T-cell (primary cell): ENCODE results near the gene HSPA4L. TPM values are rescaled to one million over a fixed set of nuclear protein-coding genes. Genes with fewer than 3 reads are reported as not detected.

Source experiments
- ATAC-seq, 4 experiments: fragments of 200-7000 bp in 3 of 4; fragments of 150-1000 bp in 1 of 4; cut with Tn5 transposase; replicated peaks in 1 of 4; 1 replicate in 3 of 4; 2 replicates in 1 of 4; pipeline ENCODE4 v1.10.0; 2021; ENCODE audit warnings: moderate library complexity in 3 of 4, mild to moderate bottlenecking in 2 of 4, moderate number of reproducible peaks in 1 of 4
- CTCF ChIA-PET, 2 donors: fragments of 300-600 bp; sonication (Branson Sonifier 250); formaldehyde crosslinking; loops; one replicate each; lab custom pipeline; 2022; ENCODE audit warnings: antibody characterized with exemption in 2 of 2; lab: Charles Lee
- POLR2A ChIA-PET, 2 donors: fragments of 300-600 bp; sonication (Branson Sonifier 250); formaldehyde crosslinking; loops; one replicate each; lab custom pipeline; 2022; ENCODE audit warnings: antibody characterized with exemption in 2 of 2; lab: Charles Lee
- DNase-seq, 35 experiments: peaks; one replicate each; pipeline versions ENCODE4 v3.0.0 to v3.0.0-alpha.2; 2013 to 2023
- H3K27ac ChIP-seq: one replicate; pipeline ENCODE4 v1.5.1; 2013; ENCODE audit warnings: low read length
- H3K27me3 ChIP-seq, 2 experiments: replicated peaks in 1 of 2; 1 replicate in 1 of 2; 2 replicates in 1 of 2; pipeline versions ENCODE4 v1.6.1 to v1.7.0; 2013; ENCODE audit warnings: low read length in 1 of 2, mixed read lengths in 1 of 2; ENCODE audit not compliant: control insufficient read depth in 2 of 2, insufficient read depth in 2 of 2; ENCODE audit errors: extremely low read depth in 1 of 2
- H3K36me3 ChIP-seq, 2 donors: 1 replicate in 1 of 2; 2 replicates in 1 of 2; pipeline versions ENCODE4 v1.6.1 to v1.7.0; 2013; ENCODE audit warnings: low read length in 1 of 2; ENCODE audit not compliant: control insufficient read depth in 2 of 2, insufficient read depth in 1 of 2; ENCODE audit errors: extremely low read depth in 1 of 2
- H3K4me1 ChIP-seq, 2 experiments: 1 replicate in 1 of 2; 2 replicates in 1 of 2; pipeline versions ENCODE4 v1.6.1 to v1.7.0; 2013; ENCODE audit warnings: low read length in 2 of 2, mixed read lengths in 1 of 2; ENCODE audit not compliant: insufficient read depth in 2 of 2, control insufficient read depth in 1 of 2; ENCODE audit errors: extremely low read depth in 1 of 2
- H3K4me3 ChIP-seq, 2 donors: 1 replicate in 1 of 2; 2 replicates in 1 of 2; pipeline versions ENCODE4 v1.5.1 to v1.7.0; 2013; ENCODE audit warnings: mild to moderate bottlenecking in 2 of 2, low read length in 1 of 2, moderate library complexity in 1 of 2; ENCODE audit not compliant: control insufficient read depth in 1 of 2; ENCODE audit errors: extremely low read depth in 1 of 2
- H3K9me3 ChIP-seq: 2 replicates; pipeline ENCODE4 v1.7.0; 2013
- H3K27ac Mint-ChIP-seq, 2 donors: one replicate each; pipeline ENCODE4 v1.8.0; 2020 to 2021; ENCODE audit warnings: mild to moderate bottlenecking in 2 of 2, mixed read lengths in 2 of 2
- H3K27me3 Mint-ChIP-seq, 2 donors: one replicate each; pipeline ENCODE4 v1.8.0; 2021 to 2022; ENCODE audit warnings: mixed read lengths in 2 of 2
- H3K36me3 Mint-ChIP-seq: one replicate; pipeline ENCODE4 v1.8.0; 2021; ENCODE audit warnings: mixed read lengths
- H3K4me1 Mint-ChIP-seq, 3 donors: one replicate each; pipeline ENCODE4 v1.8.0; 2020 to 2022; ENCODE audit warnings: mixed read lengths in 3 of 3, mild to moderate bottlenecking in 1 of 3
- H3K4me3 Mint-ChIP-seq, 3 donors: one replicate each; pipeline ENCODE4 v1.8.0; 2020 to 2022; ENCODE audit warnings: mild to moderate bottlenecking in 3 of 3, mixed read lengths in 3 of 3, moderate library complexity in 3 of 3
- H3K9me3 Mint-ChIP-seq, 3 donors: one replicate each; pipeline ENCODE4 v1.8.0; 2020 to 2022; ENCODE audit warnings: mixed read lengths in 3 of 3
- WGBS: methylation state at CpG from one replicate; pipeline ENCODE4 v1.1.5; 2013; ENCODE audit warnings: missing lambda C conversion rate; ENCODE audit not compliant: insufficient coverage; 5-methylcytosine and 5-hydroxymethylcytosine counted together
- total RNA-seq, 35 experiments: library from RNA in 6 of 35; stranded (reverse) in 6 of 35; fragments of 120-200 nt in 1 of 35; gene quantifications; one replicate each; pipeline versions ENCODE4 v1.2.1 to v1.2.4 and lab custom pipeline; 2013 to 2026

Gene HSPA4L
- total RNA-seq, 5 donors from 2014 or later (not counting 1 experiment from before 2014, with no cell fraction given), result 0.09 to 0.22 (median 0.16) TPM; not detected in 2

DNA sequence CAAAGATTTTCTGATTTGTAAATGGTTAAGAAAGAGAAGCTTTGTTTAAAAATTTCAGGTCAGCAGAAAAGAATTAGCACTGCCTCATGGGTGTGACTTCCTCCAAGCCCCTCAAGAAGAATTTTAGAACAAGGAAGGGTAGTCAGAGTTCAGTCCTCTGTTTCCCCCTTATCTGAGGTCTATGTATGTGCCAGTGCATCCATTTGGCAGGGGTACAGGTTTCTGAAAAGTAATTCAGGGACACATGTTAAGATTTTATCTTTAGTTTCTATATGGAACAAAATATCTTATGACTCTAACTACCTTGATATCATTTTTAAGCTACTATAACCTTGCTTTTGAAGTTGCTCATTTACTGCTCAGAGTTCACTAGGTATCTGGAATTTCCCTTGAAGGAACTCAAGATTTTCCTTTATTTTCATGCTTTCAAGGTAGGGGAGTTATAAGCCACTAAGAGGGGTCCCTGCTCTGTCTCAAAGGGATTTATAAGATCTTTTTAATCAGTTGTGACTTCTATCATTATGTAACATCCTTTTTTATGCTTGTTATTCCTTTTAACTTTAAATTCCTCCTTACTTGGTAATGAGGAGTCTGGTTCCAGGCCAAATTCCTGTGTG is 74.2 kb downstream of the HSPA4L start:
- peaks cover 3% of the 10 kb centered on the region for H3K9me3 ChIP-seq
- H3K9me3 Mint-ChIP-seq, result peaks cover 20 to 51% (median 40%) of the 10 kb centered on the region in 3 donors
- H3K27me3 ChIP-seq, result no peaks in the 10 kb centered on the region
- ChIA-PET CTCF (no interaction called here), POLR2A (no interaction called here)
- H3K4me1 ChIP-seq, result no peaks in the 10 kb centered on the region
- no peak overlapping the region for H3K27ac Mint-ChIP-seq
- H3K36me3 ChIP-seq, result no peaks in the 10 kb centered on the region
- no peaks in the 10 kb centered on the region for H3K27me3 Mint-ChIP-seq
- no peak for ATAC-seq
- no peak overlapping the region for H3K4me3 ChIP-seq
- no peak for DNase-seq
- peaks cover 57% of the 10 kb centered on the region for H3K36me3 Mint-ChIP-seq
- peaks cover 0 to 8% (median 2%) of the 10 kb centered on the region in 3 donors for H3K4me1 Mint-ChIP-seq
- H3K27ac ChIP-seq, result no peak overlapping the region
- H3K4me3 Mint-ChIP-seq, result no peak overlapping the region

DNA sequence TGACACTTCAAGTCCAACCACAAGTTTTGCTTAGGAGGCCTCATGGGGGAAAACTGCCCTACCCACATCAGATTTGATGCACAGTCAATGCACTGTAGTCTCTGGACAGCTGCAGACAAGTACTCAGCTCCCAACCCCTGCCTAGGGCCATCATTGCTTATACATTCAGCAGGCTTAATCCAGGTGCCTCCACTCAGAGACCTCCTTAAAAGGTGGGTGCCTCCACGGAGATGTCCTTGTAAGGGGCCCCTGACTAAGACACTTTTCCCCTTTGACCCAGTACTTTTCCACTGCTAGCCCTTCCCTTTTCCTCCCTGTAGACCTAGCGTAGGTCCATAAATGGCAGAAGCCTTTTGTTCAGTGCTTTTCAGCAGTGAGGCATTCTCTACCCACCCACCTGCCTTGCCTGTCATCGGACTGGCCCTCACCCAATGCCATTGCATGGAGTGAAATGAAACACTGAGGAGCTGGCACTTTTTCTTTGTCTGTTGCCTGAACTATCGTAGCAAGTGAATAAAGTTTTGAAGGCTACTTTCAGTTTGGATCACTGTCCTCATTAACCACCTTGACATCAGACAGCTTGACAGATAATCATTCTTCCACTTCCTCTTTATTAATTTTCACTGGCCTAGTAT is 74.8 kb downstream of the HSPA4L start:
- WGBS, result 94% methylated on average over 3 of the region's 4 CpGs
- H3K4me1 Mint-ChIP-seq, result peaks cover 0 to 8% (median 2%) of the 10 kb centered on the region in 3 donors
- H3K27me3 Mint-ChIP-seq, result no peaks in the 10 kb centered on the region
- Histone ChIP-seq H3K9me3 (peaks cover 3% of the 10 kb centered on the region), H3K27ac (no peak overlapping the region), H3K27me3 (no peaks in the 10 kb centered on the region), H3K36me3 (no peaks in the 10 kb centered on the region), H3K4me3 (no peak overlapping the region), H3K4me1 (no peaks in the 10 kb centered on the region)
- DNase-seq (no peak), ATAC-seq (no peak)
- POLR2A ChIA-PET, result no interaction called here
- no peak overlapping the region for H3K27ac Mint-ChIP-seq
- no peak overlapping the region for H3K4me3 Mint-ChIP-seq
- H3K9me3 Mint-ChIP-seq, result peaks cover 20 to 45% (median 34%) of the 10 kb centered on the region in 3 donors
- CTCF ChIA-PET, result no interaction called here
- H3K36me3 Mint-ChIP-seq, result peaks cover 57% of the 10 kb centered on the region

DNA sequence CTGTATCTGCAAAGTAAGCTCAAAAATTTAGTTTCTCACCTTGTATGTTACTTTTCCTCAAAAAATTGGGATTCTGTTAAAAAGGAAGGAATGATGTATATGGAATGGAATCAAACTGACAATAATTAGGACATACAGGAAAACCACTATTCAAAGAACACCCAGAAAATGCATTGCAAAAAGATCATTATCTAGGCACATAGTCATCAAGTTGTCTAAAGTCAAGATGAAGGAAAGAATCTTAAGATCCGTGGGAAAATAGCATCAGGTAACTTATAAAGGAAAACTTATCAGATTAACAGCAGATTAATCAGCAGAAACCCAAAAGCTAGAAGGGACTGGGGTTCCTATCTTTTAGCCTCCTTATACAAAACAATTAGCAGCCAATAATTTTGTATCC is 75.5 kb downstream of the HSPA4L start:
- no CpG with 5 or more reads among the region's 1 CpG for WGBS
- no peak overlapping the region for H3K4me3 ChIP-seq
- no peaks in the 10 kb centered on the region for H3K36me3 ChIP-seq
- H3K27me3 Mint-ChIP-seq, result no peaks in the 10 kb centered on the region
- peaks cover 57% of the 10 kb centered on the region for H3K36me3 Mint-ChIP-seq
- POLR2A ChIA-PET, result interaction anchor here in 1 of 2 donors (0.6 kb wide), 2 partner anchors 40 to 658 kb away, joined by 3 to 7 read pairs; no protein-coding TSS in a partner anchor
- H3K9me3 ChIP-seq, result peaks cover 3% of the 10 kb centered on the region
- peaks cover 0 to 8% (median 2%) of the 10 kb centered on the region in 3 donors for H3K4me1 Mint-ChIP-seq
- H3K9me3 Mint-ChIP-seq, result peaks cover 20 to 41% (median 30%) of the 10 kb centered on the region in 3 donors
- DNase-seq, result no peak
- CTCF ChIA-PET, result no interaction called here
- H3K27ac Mint-ChIP-seq, result no peak overlapping the region
- H3K4me3 Mint-ChIP-seq, result no peak overlapping the region
- H3K27me3 ChIP-seq, result no peaks in the 10 kb centered on the region
- no peaks in the 10 kb centered on the region for H3K4me1 ChIP-seq
- H3K27ac ChIP-seq, result no peak overlapping the region
- ATAC-seq, result no peak

DNA sequence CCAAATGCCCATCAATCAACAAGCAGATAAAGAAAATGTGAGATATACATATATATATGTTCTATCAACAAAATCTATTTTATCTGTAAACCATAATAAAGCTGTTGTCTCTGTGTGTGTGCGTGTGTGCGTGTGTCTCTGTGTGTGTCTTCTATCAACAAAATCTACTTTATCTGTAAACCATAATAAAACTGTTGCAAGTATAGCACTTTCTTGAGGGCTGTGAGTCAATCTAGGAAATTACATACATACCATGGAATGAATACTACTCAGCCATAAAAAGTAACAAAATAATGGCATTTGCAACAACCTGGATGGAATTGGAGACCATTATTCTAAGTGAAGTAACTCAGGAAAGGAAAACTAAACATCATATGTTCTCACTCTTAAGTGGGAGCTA is 86.1 kb downstream of the HSPA4L start:
- H3K36me3 ChIP-seq, result no peaks in the 10 kb centered on the region
- H3K4me3 ChIP-seq, result no peak overlapping the region
- no peak overlapping the region for H3K27ac ChIP-seq
- H3K36me3 Mint-ChIP-seq, result no peaks in the 10 kb centered on the region
- ATAC-seq, result no peak
- H3K4me1 ChIP-seq, result no peaks in the 10 kb centered on the region
- no peaks in the 10 kb centered on the region for H3K27me3 Mint-ChIP-seq
- H3K27me3 ChIP-seq, result no peaks in the 10 kb centered on the region
- H3K9me3 ChIP-seq, result no peaks in the 10 kb centered on the region
- no peak overlapping the region for H3K27ac Mint-ChIP-seq
- POLR2A ChIA-PET, result no interaction called here
- no peaks in the 10 kb centered on the region for H3K4me1 Mint-ChIP-seq
- no peak overlapping the region for H3K4me3 Mint-ChIP-seq
- peaks cover 0 to 3% (median 0%) of the 10 kb centered on the region in 3 donors for H3K9me3 Mint-ChIP-seq
- CTCF ChIA-PET, result no interaction called here
- no peak for DNase-seq
- no CpG with 5 or more reads among the region's 2 CpGs for WGBS

DNA sequence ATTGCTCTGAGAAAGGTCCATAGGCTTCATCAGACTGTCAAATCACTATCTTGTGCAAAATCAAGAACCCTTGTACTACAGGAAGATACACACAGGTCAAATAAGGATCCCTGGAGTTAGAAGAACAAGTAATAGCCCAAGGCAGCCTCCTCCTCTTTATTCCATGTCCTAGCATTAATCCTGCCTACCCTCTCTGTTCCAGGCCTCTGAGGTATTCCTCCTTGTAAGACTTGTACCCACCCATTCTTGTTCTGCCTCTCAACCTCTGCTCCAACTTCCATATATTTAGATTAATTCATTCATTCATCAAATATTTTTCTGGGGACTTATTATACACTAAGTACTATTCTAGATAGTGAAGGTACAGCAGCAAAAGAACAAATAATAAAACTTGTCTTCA is 88.2 kb downstream of the HSPA4L start:
- ChIA-PET POLR2A (no interaction called here), CTCF (no interaction called here)
- DNase-seq, result no peak
- Histone ChIP-seq H3K4me3 (no peak overlapping the region), H3K9me3 (no peaks in the 10 kb centered on the region), H3K36me3 (no peaks in the 10 kb centered on the region), H3K27ac (no peak overlapping the region), H3K27me3 (no peaks in the 10 kb centered on the region), H3K4me1 (no peaks in the 10 kb centered on the region)
- Mint-ChIP-seq H3K9me3 (no peaks in the 10 kb centered on the region), H3K4me3 (no peak overlapping the region), H3K4me1 (no peaks in the 10 kb centered on the region), H3K27me3 (no peaks in the 10 kb centered on the region), H3K27ac (no peak overlapping the region), H3K36me3 (peaks cover 5% of the 10 kb centered on the region)
- no peak for ATAC-seq

DNA sequence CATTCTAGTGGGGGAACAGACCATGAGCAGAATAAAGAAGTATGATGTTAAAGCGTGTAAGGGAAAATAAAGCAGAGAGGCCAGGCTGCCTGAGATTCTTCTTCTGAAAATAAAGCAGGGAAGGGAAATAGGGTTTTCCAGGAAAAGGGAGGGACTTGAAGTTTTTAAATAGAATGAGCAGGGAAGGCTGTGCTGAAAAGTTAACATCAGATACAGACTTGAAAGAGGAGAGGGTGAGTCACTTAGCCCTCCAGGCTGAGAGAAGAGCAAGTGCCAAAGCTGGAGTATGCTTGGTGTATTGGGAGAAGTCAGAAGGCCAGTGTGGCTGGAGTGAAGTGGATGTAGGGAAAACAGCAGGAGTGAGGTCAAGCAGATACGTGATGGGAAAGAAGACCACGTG is 88.6 kb downstream of the HSPA4L start:
- no peak for ATAC-seq
- H3K9me3 ChIP-seq, result no peaks in the 10 kb centered on the region

More for the DNA sequence above, 88.6 kb downstream of the HSPA4L start:
- H3K4me3 ChIP-seq, result no peak overlapping the region
- POLR2A ChIA-PET, result no interaction called here
- CTCF ChIA-PET, result no interaction called here
- Mint-ChIP-seq H3K4me1 (no peaks in the 10 kb centered on the region), H3K27me3 (no peaks in the 10 kb centered on the region), H3K36me3 (peaks cover 7% of the 10 kb centered on the region), H3K9me3 (no peaks in the 10 kb centered on the region), H3K27ac (no peak overlapping the region), H3K4me3 (no peak overlapping the region)
- no peaks in the 10 kb centered on the region for H3K4me1 ChIP-seq
- no peak for DNase-seq
- no peak overlapping the region for H3K27ac ChIP-seq
- no peaks in the 10 kb centered on the region for H3K27me3 ChIP-seq
- no peaks in the 10 kb centered on the region for H3K36me3 ChIP-seq
- WGBS, result 89% methylated on average over 3 of the region's 3 CpGs
